ENCODE measurements around the gene SEMA6B. TPM values are rescaled to one million over a fixed set of nuclear protein-coding genes. Genes with fewer than 3 reads are reported as not detected.

SEMA6B gene
- polyA plus RNA-seq, 1 donor from 2014 or later, result 21.6 TPM

DNA sequence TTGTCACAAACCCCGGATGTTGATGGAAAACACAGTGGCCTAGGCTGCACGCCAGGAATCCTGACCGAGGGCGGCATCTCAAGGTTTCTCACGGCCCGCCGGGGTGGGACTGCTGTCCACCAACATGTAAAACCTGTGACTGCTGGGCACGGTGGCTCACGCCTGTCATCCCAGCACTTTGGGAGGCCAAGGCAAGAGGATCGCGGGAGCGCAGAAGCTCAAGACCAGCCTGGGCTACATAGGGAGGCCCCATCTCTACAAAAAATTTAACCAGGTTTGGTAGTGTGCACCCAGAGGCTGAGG, 52.4 kb downstream of the SEMA6B start:
- Histone ChIP-seq H3K9me3 (ENCODE audit: low read length) (no peaks in the 10 kb centered on the region), H3F3A (ENCODE audit: insufficient read depth, low read length, poor library complexity, severe bottlenecking) (no peaks in the 10 kb centered on the region), H3K27ac (ENCODE audit: low read length) (no peak overlapping the region), H3K9me2 (ENCODE audit: insufficient read depth, low read length) (no peaks in the 10 kb centered on the region), H3K79me2 (replicated peaks; ENCODE audit: insufficient read depth, low read length) (no peaks in the 10 kb centered on the region), H3K4me3 (ENCODE audit: low read length) (no peak overlapping the region), H3K9ac (ENCODE audit: low read length) (no peak overlapping the region), H3K4me2 (ENCODE audit: low read length) (no peak overlapping the region), H2AFZ (ENCODE audit: low read depth, low read length) (no peak overlapping the region), H3K36me3 (ENCODE audit: insufficient read depth, low read length) (no peaks in the 10 kb centered on the region), H4K20me1 (ENCODE audit: insufficient read depth) (no peaks in the 10 kb centered on the region), H3K27me3 (ENCODE audit: insufficient read depth, low read depth, low read length) (no peaks in the 10 kb centered on the region)
- TF ChIP-seq, protein P1, sequence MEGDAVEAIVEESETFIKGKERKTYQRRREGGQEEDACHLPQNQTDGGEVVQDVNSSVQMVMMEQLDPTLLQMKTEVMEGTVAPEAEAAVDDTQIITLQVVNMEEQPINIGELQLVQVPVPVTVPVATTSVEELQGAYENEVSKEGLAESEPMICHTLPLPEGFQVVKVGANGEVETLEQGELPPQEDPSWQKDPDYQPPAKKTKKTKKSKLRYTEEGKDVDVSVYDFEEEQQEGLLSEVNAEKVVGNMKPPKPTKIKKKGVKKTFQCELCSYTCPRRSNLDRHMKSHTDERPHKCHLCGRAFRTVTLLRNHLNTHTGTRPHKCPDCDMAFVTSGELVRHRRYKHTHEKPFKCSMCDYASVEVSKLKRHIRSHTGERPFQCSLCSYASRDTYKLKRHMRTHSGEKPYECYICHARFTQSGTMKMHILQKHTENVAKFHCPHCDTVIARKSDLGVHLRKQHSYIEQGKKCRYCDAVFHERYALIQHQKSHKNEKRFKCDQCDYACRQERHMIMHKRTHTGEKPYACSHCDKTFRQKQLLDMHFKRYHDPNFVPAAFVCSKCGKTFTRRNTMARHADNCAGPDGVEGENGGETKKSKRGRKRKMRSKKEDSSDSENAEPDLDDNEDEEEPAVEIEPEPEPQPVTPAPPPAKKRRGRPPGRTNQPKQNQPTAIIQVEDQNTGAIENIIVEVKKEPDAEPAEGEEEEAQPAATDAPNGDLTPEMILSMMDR (IDR thresholded peaks at IDR 0.05; ENCODE audit: poor library complexity, severe bottlenecking), result no peak
- TF ChIP-seq, protein P2, sequence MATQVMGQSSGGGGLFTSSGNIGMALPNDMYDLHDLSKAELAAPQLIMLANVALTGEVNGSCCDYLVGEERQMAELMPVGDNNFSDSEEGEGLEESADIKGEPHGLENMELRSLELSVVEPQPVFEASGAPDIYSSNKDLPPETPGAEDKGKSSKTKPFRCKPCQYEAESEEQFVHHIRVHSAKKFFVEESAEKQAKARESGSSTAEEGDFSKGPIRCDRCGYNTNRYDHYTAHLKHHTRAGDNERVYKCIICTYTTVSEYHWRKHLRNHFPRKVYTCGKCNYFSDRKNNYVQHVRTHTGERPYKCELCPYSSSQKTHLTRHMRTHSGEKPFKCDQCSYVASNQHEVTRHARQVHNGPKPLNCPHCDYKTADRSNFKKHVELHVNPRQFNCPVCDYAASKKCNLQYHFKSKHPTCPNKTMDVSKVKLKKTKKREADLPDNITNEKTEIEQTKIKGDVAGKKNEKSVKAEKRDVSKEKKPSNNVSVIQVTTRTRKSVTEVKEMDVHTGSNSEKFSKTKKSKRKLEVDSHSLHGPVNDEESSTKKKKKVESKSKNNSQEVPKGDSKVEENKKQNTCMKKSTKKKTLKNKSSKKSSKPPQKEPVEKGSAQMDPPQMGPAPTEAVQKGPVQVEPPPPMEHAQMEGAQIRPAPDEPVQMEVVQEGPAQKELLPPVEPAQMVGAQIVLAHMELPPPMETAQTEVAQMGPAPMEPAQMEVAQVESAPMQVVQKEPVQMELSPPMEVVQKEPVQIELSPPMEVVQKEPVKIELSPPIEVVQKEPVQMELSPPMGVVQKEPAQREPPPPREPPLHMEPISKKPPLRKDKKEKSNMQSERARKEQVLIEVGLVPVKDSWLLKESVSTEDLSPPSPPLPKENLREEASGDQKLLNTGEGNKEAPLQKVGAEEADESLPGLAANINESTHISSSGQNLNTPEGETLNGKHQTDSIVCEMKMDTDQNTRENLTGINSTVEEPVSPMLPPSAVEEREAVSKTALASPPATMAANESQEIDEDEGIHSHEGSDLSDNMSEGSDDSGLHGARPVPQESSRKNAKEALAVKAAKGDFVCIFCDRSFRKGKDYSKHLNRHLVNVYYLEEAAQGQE (IDR thresholded peaks at IDR 0.05; ENCODE audit: borderline replicate concordance), result no peak
- TF ChIP-seq POLR2AphosphoS5 (IDR thresholded peaks at IDR 0.05) (no peak), RAD21 (conservative IDR thresholded peaks at IDR 0.05) (no peak), EP300 (conservative IDR thresholded peaks at IDR 0.05; ENCODE audit: poor library complexity, severe bottlenecking) (no peak), EZH2 (IDR thresholded peaks at IDR 0.05; ENCODE audit: borderline replicate concordance, insufficient read depth, low read length, poor library complexity, severe bottlenecking) (no peak), TAF1 (IDR thresholded peaks at IDR 0.05; ENCODE audit: low read depth) (no peak), SMC3 (conservative IDR thresholded peaks at IDR 0.05; ENCODE audit: poor library complexity) (no peak), MXI1 (conservative IDR thresholded peaks at IDR 0.05; ENCODE audit: poor library complexity, severe bottlenecking) (no peak)

DNA sequence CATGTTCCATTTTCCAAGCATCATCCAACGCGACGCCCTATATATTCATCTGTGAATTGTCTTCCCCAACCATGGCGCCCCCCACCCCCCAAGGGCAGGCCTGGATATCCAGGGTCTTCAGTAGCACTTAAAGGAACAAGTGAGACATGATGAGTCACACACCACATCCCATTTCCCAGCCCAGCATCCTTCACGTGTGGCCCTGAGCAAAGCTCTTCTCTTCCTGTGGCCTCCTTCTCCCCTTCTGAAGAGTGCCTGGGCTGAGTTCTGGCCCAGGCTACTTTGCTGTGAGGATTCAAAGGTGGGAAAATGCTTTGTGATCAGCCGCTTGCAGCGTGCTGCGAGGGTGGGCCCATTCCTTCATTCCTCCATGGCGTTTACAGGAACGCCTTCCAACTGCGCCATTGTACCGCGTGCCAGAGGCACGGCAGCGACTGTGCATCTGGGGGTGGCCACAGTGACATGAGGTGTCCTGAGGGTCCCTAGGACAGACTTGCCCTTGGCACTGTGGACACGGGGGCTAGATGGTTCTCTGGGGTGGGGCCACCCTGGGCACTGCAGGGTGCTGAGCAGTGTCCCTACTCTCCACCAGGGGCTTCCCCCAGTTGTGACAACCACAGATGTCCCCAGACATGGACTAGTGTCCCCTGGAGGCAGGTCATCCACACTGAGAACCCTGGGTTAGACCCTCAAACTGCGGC, 52.9 kb downstream of the SEMA6B start:
- H3K27ac ChIP-seq (ENCODE audit: low read length), result no peak overlapping the region
- TF ChIP-seq RAD21 (conservative IDR thresholded peaks at IDR 0.05) (no peak), TAF1 (IDR thresholded peaks at IDR 0.05; ENCODE audit: low read depth) (no peak), EP300 (conservative IDR thresholded peaks at IDR 0.05; ENCODE audit: poor library complexity, severe bottlenecking) (no peak), POLR2AphosphoS5 (IDR thresholded peaks at IDR 0.05) (no peak)
- TF ChIP-seq, protein P2 (IDR thresholded peaks at IDR 0.05; ENCODE audit: borderline replicate concordance), result no peak
- TF ChIP-seq, protein P1 (IDR thresholded peaks at IDR 0.05; ENCODE audit: poor library complexity, severe bottlenecking), result no peak
- H3K9ac ChIP-seq (ENCODE audit: low read length), result no peak overlapping the region
- no peaks in the 10 kb centered on the region for H3F3A ChIP-seq (ENCODE audit: insufficient read depth, low read length, poor library complexity, severe bottlenecking)
- no peaks in the 10 kb centered on the region for H3K9me2 ChIP-seq (ENCODE audit: insufficient read depth, low read length)
- no peaks in the 10 kb centered on the region for H3K79me2 ChIP-seq (replicated peaks; ENCODE audit: insufficient read depth, low read length)
- H3K27me3 ChIP-seq (ENCODE audit: insufficient read depth, low read depth, low read length), result no peaks in the 10 kb centered on the region
- no peak overlapping the region for H3K4me2 ChIP-seq (ENCODE audit: low read length)
- H3K4me3 ChIP-seq (ENCODE audit: low read length), result no peak overlapping the region
- no peaks in the 10 kb centered on the region for H3K36me3 ChIP-seq (ENCODE audit: insufficient read depth, low read length)
- H4K20me1 ChIP-seq (ENCODE audit: insufficient read depth), result no peaks in the 10 kb centered on the region
- no peak overlapping the region for H2AFZ ChIP-seq (ENCODE audit: low read depth, low read length)
- no peaks in the 10 kb centered on the region for H3K9me3 ChIP-seq (ENCODE audit: low read length)

Measured in neural cell (in vitro differentiated cells).